HL-60 (cell line): ENCODE data around the gene SEC14L2.
"Not testable (repeated sequence)": the region's sequence is repeated elsewhere in the genome, so short reads cannot be mapped to it uniquely, and the experiment has no call there.

Experiments
- DNase-seq, 2 experiments: peaks; one replicate each; pipeline ENCODE4 v3.0.0-alpha.2; 2010 to 2020; ENCODE audit warnings: low read depth in 1 of 2, low spot score in 1 of 2
- H3K27ac ChIP-seq: fragments of 250-450 bp; sonication (Bioruptor Pico); replicated peaks from 2 replicates; pipeline ENCODE4 v1.5.1; 2020; ENCODE audit warnings: mild to moderate bottlenecking, moderate library complexity
- H3K27me3 ChIP-seq: fragments of 250-450 bp; sonication (Bioruptor Pico); 2 replicates; pipeline ENCODE4 v1.5.1; 2021; ENCODE audit warnings: mild to moderate bottlenecking, moderate library complexity; ENCODE audit not compliant: insufficient read depth, poor library complexity, severe bottlenecking
- H3K4me3 ChIP-seq: replicated peaks from 2 replicates; pipeline ENCODE4 v1.5.1; 2011; ENCODE audit warnings: mild to moderate bottlenecking, control low read depth, low read length; ENCODE audit not compliant: insufficient read depth
- GABPA ChIP-seq: IDR thresholded peaks from 2 replicates; pipeline ENCODE4 v1.6.1; 2012; ENCODE audit warnings: low read depth
- POLR2AphosphoS5 ChIP-seq: IDR thresholded peaks from 2 replicates; pipeline ENCODE4 v1.6.1; 2012; ENCODE audit warnings: low read depth
- SPI1 ChIP-seq: IDR thresholded peaks from 2 replicates; pipeline ENCODE4 v1.6.1; 2012; ENCODE audit warnings: low read depth, mild to moderate bottlenecking, borderline replicate concordance
- TF ChIP-seq, protein P1 (sequence below): IDR thresholded peaks from 2 replicates; pipeline ENCODE4 v1.6.1; 2012; ENCODE audit warnings: low read depth; ENCODE audit not compliant: insufficient replicate concordance
- TF ChIP-seq, protein P2 (sequence below): IDR thresholded peaks from one replicate; pipeline ENCODE4 v1.5.1; 2011; ENCODE audit warnings: low read length, control low read depth, inconsistent platforms; ENCODE audit not compliant: insufficient read depth

Gene SEC14L2

DNA sequence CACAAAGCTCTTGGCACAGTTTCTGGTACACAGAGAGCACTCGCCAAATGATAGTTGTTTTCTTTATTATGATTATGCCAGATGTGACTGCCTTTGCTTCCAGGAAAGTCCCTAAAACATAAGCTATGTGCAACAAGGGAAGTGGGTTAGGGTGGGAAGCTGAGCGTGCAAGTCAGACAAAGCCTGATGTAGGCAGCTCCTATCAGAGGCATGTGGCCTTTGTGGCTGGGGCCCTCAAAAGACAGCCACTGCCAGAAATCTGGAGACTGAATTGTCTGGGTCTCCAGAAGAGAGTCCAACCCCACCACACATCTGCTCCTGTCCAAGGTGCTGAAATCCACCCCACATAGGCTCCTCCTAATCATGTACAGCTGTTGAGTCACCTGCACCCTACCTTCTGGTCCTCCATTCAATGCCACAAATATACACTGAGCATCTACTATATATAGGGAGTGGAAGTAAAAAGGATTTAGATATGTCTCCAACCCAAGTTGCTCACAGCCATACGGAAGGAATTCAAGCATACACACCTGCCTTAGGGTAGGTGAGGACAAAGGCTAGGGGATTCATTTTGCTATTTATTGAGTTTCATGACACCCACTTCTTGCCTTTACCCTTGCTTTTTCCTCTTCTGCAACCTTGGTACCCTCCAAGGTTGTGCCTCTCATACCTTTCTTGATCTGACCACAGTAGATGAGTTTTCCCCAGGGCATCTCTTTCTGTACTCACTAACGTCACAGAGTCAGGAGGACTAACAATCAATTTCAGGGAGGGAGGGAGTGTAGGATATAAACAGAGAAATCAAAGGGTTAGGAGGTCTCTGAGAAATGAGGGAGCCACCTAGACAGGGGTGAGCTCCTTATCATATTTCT lies 62.6 kb downstream of the SEC14L2 start:
- H3K27me3 ChIP-seq: no peaks in the 10 kb centered on the region
- H3K4me3 ChIP-seq: no peak overlapping the region
- TF ChIP-seq, protein P1, sequence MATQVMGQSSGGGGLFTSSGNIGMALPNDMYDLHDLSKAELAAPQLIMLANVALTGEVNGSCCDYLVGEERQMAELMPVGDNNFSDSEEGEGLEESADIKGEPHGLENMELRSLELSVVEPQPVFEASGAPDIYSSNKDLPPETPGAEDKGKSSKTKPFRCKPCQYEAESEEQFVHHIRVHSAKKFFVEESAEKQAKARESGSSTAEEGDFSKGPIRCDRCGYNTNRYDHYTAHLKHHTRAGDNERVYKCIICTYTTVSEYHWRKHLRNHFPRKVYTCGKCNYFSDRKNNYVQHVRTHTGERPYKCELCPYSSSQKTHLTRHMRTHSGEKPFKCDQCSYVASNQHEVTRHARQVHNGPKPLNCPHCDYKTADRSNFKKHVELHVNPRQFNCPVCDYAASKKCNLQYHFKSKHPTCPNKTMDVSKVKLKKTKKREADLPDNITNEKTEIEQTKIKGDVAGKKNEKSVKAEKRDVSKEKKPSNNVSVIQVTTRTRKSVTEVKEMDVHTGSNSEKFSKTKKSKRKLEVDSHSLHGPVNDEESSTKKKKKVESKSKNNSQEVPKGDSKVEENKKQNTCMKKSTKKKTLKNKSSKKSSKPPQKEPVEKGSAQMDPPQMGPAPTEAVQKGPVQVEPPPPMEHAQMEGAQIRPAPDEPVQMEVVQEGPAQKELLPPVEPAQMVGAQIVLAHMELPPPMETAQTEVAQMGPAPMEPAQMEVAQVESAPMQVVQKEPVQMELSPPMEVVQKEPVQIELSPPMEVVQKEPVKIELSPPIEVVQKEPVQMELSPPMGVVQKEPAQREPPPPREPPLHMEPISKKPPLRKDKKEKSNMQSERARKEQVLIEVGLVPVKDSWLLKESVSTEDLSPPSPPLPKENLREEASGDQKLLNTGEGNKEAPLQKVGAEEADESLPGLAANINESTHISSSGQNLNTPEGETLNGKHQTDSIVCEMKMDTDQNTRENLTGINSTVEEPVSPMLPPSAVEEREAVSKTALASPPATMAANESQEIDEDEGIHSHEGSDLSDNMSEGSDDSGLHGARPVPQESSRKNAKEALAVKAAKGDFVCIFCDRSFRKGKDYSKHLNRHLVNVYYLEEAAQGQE: peak; percentile 95
- TF ChIP-seq, protein P2, sequence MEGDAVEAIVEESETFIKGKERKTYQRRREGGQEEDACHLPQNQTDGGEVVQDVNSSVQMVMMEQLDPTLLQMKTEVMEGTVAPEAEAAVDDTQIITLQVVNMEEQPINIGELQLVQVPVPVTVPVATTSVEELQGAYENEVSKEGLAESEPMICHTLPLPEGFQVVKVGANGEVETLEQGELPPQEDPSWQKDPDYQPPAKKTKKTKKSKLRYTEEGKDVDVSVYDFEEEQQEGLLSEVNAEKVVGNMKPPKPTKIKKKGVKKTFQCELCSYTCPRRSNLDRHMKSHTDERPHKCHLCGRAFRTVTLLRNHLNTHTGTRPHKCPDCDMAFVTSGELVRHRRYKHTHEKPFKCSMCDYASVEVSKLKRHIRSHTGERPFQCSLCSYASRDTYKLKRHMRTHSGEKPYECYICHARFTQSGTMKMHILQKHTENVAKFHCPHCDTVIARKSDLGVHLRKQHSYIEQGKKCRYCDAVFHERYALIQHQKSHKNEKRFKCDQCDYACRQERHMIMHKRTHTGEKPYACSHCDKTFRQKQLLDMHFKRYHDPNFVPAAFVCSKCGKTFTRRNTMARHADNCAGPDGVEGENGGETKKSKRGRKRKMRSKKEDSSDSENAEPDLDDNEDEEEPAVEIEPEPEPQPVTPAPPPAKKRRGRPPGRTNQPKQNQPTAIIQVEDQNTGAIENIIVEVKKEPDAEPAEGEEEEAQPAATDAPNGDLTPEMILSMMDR: no peak
- no peak overlapping the region for H3K27ac ChIP-seq
- no peak for DNase-seq

DNA sequence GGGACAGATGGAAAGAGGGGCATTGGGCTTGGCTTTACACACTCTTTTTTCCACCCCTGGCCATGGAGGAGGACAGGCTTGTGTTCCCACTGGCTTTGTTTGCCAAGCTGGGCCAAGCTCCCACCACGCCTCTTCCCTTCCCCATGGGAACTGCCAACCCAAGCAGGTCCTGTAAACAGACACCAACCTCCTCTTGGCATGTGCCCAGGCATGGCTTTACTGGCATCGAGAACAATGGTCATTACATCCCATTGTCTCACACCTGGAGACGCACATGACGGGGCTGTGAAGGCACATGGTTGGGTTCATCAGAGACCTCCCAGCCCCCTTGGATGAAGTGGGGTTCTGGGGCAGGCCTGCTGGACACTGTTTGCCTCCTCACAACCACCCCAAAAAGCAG lies 63.3 kb downstream of the SEC14L2 start:
- H3K27me3 ChIP-seq: no peaks in the 10 kb centered on the region
- no peak overlapping the region for H3K27ac ChIP-seq
- no peak for DNase-seq
- TF ChIP-seq, protein P2: no peak
- TF ChIP-seq POLR2AphosphoS5 (no peak), GABPA (no peak), SPI1 (no peak)
- TF ChIP-seq, protein P1: no peak
- H3K4me3 ChIP-seq: no peak overlapping the region

DNA sequence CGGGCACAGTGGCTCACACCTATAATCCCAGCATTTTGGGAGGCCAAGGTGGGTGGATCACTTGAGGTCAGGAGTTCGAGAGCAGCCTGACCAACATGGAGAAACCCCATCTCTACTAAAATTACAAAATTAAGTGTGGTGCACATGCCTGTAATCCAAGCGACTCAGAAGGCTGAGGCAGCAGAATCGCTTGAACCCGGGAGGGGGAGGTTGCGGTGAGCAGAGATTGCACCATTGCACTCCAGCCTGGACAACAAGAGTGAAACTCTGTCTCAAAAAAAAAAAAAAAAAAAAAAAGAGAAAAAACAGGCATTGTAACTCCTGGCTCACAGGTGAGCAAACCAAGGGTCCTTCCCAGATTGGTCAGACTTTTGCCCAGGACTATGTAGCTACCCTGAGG lies 63.7 kb downstream of the SEC14L2 start:
- not testable (repeated sequence) for DNase-seq, H3K27me3 ChIP-seq, H3K4me3 ChIP-seq, H3K27ac ChIP-seq

DNA sequence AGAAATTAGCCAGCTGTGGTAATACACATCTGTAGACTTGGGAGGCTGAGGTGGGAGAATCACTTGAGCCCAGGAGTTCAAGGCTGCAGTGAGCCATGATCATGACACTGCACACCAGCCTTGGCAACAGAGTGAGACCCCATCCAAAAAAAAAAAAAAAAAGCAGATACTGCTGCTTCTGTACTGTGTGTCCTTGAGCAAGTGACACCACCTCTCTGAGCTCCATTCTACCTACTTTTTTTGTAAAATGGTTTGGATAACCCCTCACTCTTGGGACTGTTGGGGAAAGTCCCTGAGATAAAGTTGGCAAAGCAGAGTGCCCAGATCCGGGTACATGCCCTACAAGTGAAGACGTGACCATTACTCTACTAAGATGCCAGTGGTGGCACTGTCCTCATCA lies 72.3 kb downstream of the SEC14L2 start:
- DNase-seq: no peak
- H3K27ac ChIP-seq: no peak overlapping the region
- H3K27me3 ChIP-seq: peaks cover 4% of the 10 kb centered on the region
- TF ChIP-seq, protein P2: no peak
- no peak for TF ChIP-seq GABPA
- TF ChIP-seq POLR2AphosphoS5: no peak
- TF ChIP-seq, protein P1: no peak
- no peak for TF ChIP-seq SPI1
- no peak overlapping the region for H3K4me3 ChIP-seq
